K562 (cell line): ENCODE data around the gene RECQL5. TPM values are rescaled to one million over a fixed set of nuclear protein-coding genes. Genes with fewer than 3 reads are reported as not detected.

Experiments
- ATAC-seq: fragments of 200-7000 bp; cut with Tn5 transposase; 3 replicates; pipeline ENCODE4 v1.9.1; 2020; ENCODE audit warnings: moderate library complexity
- BruUV-seq: library from RNA; stranded (reverse); fragments of 400-500 nt; replicated peaks from 2 replicates; lab custom pipeline; 2021; lab: Mats Ljungman, UMichigan
- CTCF ChIA-PET: fragments of 300-600 bp; formaldehyde crosslinking; extraction: SDS; loops from one replicate; lab custom pipeline; 2021; ENCODE audit warnings: low intra/inter-chr PET ratio; lab: Yijun Ruan, JAX
- POLR2A ChIA-PET: fragments of 300-600, 350-650 bp; sonication (Branson Sonifier 250); formaldehyde crosslinking; extraction: SDS; loops from one replicate; lab custom pipeline; 2021; ENCODE audit warnings: antibody characterized with exemption, inconsistent platforms; lab: Yijun Ruan, JAX
- DNase-seq, 4 experiments: peaks; one replicate each; pipeline versions ENCODE4 v3.0.0 to v3.0.0-alpha.2; 2011 to 2018; ENCODE audit warnings: low spot score in 3 of 4, mixed read lengths in 3 of 4; ENCODE audit errors: extremely low read depth in 1 of 4
- FAIRE-seq: peaks from 2 replicates; lab custom pipeline; 2011; peaks lifted over from hg19 to GRCh38; lab: Jason Lieb, UNC
- H2AFZ ChIP-seq: 2 replicates; pipeline ENCODE4 v1.6.0; 2011; ENCODE audit warnings: low read depth, low read length, control low read depth, inconsistent platforms
- H3K27ac ChIP-seq: fragments of 200-600 bp; 3 replicates; pipeline ENCODE4 v1.8.0; 2011; ENCODE audit warnings: low read depth, mild to moderate bottlenecking, control low read depth, inconsistent platforms, low read length, moderate library complexity, mixed read lengths; ENCODE audit errors: extremely low read depth
- H3K27me3 ChIP-seq, 2 experiments: fragments of 300-600 bp in 1 of 2; 2 replicates in 1 of 2; 3 replicates in 1 of 2; pipeline versions ENCODE4 v1.6.0 to v1.8.0; 2011; ENCODE audit warnings: inconsistent platforms in 2 of 2, low read length in 2 of 2, mild to moderate bottlenecking in 1 of 2, mixed read lengths in 1 of 2, moderate library complexity in 1 of 2; ENCODE audit not compliant: control insufficient read depth in 2 of 2, insufficient read depth in 2 of 2
- H3K36me3 ChIP-seq: fragments of 300-600 bp; 3 replicates; pipeline ENCODE4 v1.8.0; 2011; ENCODE audit warnings: mild to moderate bottlenecking, low read length, inconsistent platforms; ENCODE audit not compliant: control insufficient read depth, insufficient read depth
- H3K4me1 ChIP-seq, 2 experiments: fragments of 200-600 bp in 1 of 2; replicated peaks in 1 of 2; 2 replicates in 1 of 2; 3 replicates in 1 of 2; pipeline versions ENCODE4 v1.5.1 to v1.8.0; 2011; ENCODE audit warnings: inconsistent platforms in 2 of 2, low read length in 2 of 2, mild to moderate bottlenecking in 1 of 2, mixed read lengths in 1 of 2, moderate library complexity in 1 of 2; ENCODE audit not compliant: control insufficient read depth in 2 of 2, insufficient read depth in 2 of 2
- H3K4me2 ChIP-seq: 2 replicates; pipeline ENCODE4 v1.6.1; 2011; ENCODE audit warnings: low read length, control low read depth, inconsistent platforms, mixed read lengths; ENCODE audit not compliant: insufficient read depth
- H3K4me3 ChIP-seq: fragments of 200-600 bp; sonication (generic), shearing (Covaris generic); 2 replicates; pipeline ENCODE4 v1.5.1; 2016; ENCODE audit warnings: control low read depth, inconsistent platforms
- H3K79me2 ChIP-seq: fragments of 200-600 bp; 3 replicates; pipeline ENCODE4 v1.8.0; 2011; ENCODE audit warnings: low read length, inconsistent platforms; ENCODE audit not compliant: control insufficient read depth, insufficient read depth
- H3K9ac ChIP-seq, 2 experiments: 2 replicates each; pipeline versions ENCODE4 v1.6.0 to v1.6.1; 2011; ENCODE audit warnings: low read depth in 2 of 2, low read length in 2 of 2, control low read depth in 1 of 2, inconsistent platforms in 1 of 2, mild to moderate bottlenecking in 1 of 2, mixed read lengths in 1 of 2; ENCODE audit not compliant: insufficient read depth in 1 of 2
- H3K9me1 ChIP-seq: one replicate; pipeline ENCODE4 v1.6.0; 2011; ENCODE audit warnings: inconsistent platforms, mild to moderate bottlenecking, low read length, moderate library complexity; ENCODE audit not compliant: control insufficient read depth, insufficient read depth
- H3K9me3 ChIP-seq: replicated peaks from 2 replicates; pipeline ENCODE4 v1.5.1; 2011; ENCODE audit warnings: low read depth, low read length, inconsistent platforms; ENCODE audit not compliant: control insufficient read depth, insufficient read depth
- H4K20me1 ChIP-seq: replicated peaks from 2 replicates; pipeline ENCODE4 v1.6.1; 2011; ENCODE audit warnings: low read length, inconsistent platforms, mixed read lengths; ENCODE audit not compliant: control insufficient read depth, insufficient read depth
- ARID3A ChIP-seq: IDR thresholded peaks from 2 replicates; pipeline ENCODE4 v1.6.1; 2012; ENCODE audit warnings: low read depth, low read length, improper control_type of control experiment, borderline replicate concordance
- BCL6 ChIP-seq: fragments of 250-450 bp; sonication (Bioruptor Pico); IDR thresholded peaks from 2 replicates; pipeline ENCODE4 v1.4.0; 2020
- E2F4 ChIP-seq: sonication (generic); formaldehyde crosslinking; IDR thresholded peaks from 2 replicates; pipeline ENCODE4 v1.8.0; 2022; ENCODE audit warnings: mild to moderate bottlenecking, low read depth, missing genetic modification reagents
- ESRRB ChIP-seq: fragments of 250-450 bp; sonication (Bioruptor Pico); IDR thresholded peaks from 2 replicates; pipeline ENCODE4 v1.5.0; 2020; ENCODE audit warnings: mild to moderate bottlenecking, moderate library complexity, borderline replicate concordance
- GMEB1 ChIP-seq: fragments of 250-450 bp; sonication (Bioruptor Pico); IDR thresholded peaks from 2 replicates; pipeline ENCODE4 v1.4.0; 2020; ENCODE audit warnings: mild to moderate bottlenecking
- HDAC6 ChIP-seq: IDR thresholded peaks from 2 replicates; pipeline ENCODE4 v1.6.1; 2012; ENCODE audit warnings: low read depth, mild to moderate bottlenecking, control low read depth, inconsistent platforms, low read length, moderate library complexity
- HDAC8 ChIP-seq: fragments of 450-650 bp; IDR thresholded peaks from 2 replicates; pipeline ENCODE4 v1.6.1; 2016; ENCODE audit warnings: mild to moderate bottlenecking, missing genetic modification characterization, moderate library complexity, missing compliant biosample characterization
- HES1 ChIP-seq: fragments of 450-650 bp; IDR thresholded peaks from 2 replicates; pipeline ENCODE4 v1.6.1; 2016; ENCODE audit warnings: low read depth, mild to moderate bottlenecking, moderate library complexity
- MAZ ChIP-seq, 2 experiments: fragments of 450-650 bp in 1 of 2; sonication (generic) in 1 of 2; formaldehyde crosslinking; IDR thresholded peaks in 1 of 2; conservative IDR thresholded peaks in 1 of 2; 2 replicates each; pipeline versions ENCODE4 v1.4.0 to v1.5.0; 2020; ENCODE audit warnings: mild to moderate bottlenecking in 1 of 2, missing genetic modification reagents in 1 of 2
- NFXL1 ChIP-seq: fragments of 450-650 bp; formaldehyde crosslinking; IDR thresholded peaks from 2 replicates; pipeline ENCODE4 v1.4.0; 2021; ENCODE audit warnings: mild to moderate bottlenecking
- SNAPC5 ChIP-seq: fragments of 250-450 bp; sonication (Bioruptor Pico); IDR thresholded peaks from 2 replicates; pipeline ENCODE4 v1.8.0; 2021; ENCODE audit warnings: moderate library complexity, mild to moderate bottlenecking, inconsistent platforms
- TRIM24 ChIP-seq, 2 experiments: fragments of 450-650 bp; IDR thresholded peaks; 2 replicates each; pipeline ENCODE4 v1.6.1; 2016
- ZNF354B ChIP-seq: fragments of 250-450 bp; sonication (Bioruptor Pico); IDR thresholded peaks from 2 replicates; pipeline ENCODE4 v1.4.0; 2020
- WGBS: fragments of 100-300 bp; shearing (Covaris generic); methylation state at CpG from one replicate; pipeline ENCODE4 v1.1.6; 2016; ENCODE audit warnings: low coverage, mixed read lengths; ENCODE audit not compliant: insufficient coverage; ENCODE audit errors: missing lambda C conversion rate; 5-methylcytosine and 5-hydroxymethylcytosine counted together
- in situ Hi-C: fragments of 300-500 bp; cut with MboI; formaldehyde crosslinking; loops from 4 replicates; pipeline ENCODE4 v1.15.0; 2018; ENCODE audit warnings: inconsistent platforms, mixed read lengths
- intact Hi-C: fragments of 100-400 bp; cut with micrococcal nuclease; formaldehyde crosslinking; loops from 2 replicates; pipeline ENCODE4 v1.14.2; 2022
- polyA plus RNA-seq, 8 experiments: library from polyadenylated mRNA; depleted of rRNA in 4 of 8; stranded (reverse) in 5 of 8; unstranded in 3 of 8; fragments of >200 nt; fragmentation: Nextera tagmentation in 2 of 8; fragmentation: Illumina TruSeq in 1 of 8; extraction: Ambion mirVana in 2 of 8; extraction: Trizol in 1 of 8; gene quantifications; 2 replicates each; pipeline versions ENCODE4 v1.2.1 to v1.2.3, GENCODE V29; 2011 to 2014; ENCODE audit warnings: inconsistent platforms in 1 of 8, missing spikeins in 1 of 8
- total RNA-seq, 7 experiments: library from RNA; depleted of rRNA in 6 of 7; stranded (reverse); fragments of >200 nt in 6 of 7; fragmentation: Illumina TruSeq in 2 of 7; extraction: Trizol in 2 of 7; gene quantifications; 2 replicates each; pipeline versions ENCODE4 v1.2.1 to v1.2.3, GENCODE V29; 2011 to 2021; ENCODE audit warnings: low replicate concordance in 1 of 7

Gene RECQL5
- total and polyA plus RNA-seq, 9 of the 15 experiments (the other 6 are each of a cell fraction or from before 2014, with no cell fraction given): 4.1 to 34.8 (median 16.4) TPM

- intact Hi-C loops: no loop called here
- ATAC-seq: no peak
- Histone ChIP-seq H3K79me2 (no peaks in the 10 kb centered on the region), H4K20me1 (0 out of 2 replicates have a peak, but pooled peaks cover 13% of the 10 kb centered on the region), H2AFZ (no peak overlapping the region), H3K4me2 (no peak overlapping the region), H3K27ac (no peak overlapping the region), H3K9me3 (no peaks in the 10 kb centered on the region), H3K4me3 (no peak overlapping the region), H3K9ac (no peak overlapping the region), H3K4me1 (peaks cover 13 to 52% of the 10 kb centered on the region in 2 experiments)
- POLR2A ChIA-PET: interaction anchor here (1.4 to 1.9 kb wide), 2 partner anchors 9 to 13 kb away, joined by 3 to 8 read pairs; no protein-coding TSS in a partner anchor
- no TSS peak for BruUV-seq
- in situ Hi-C loops: no loop called here
- CTCF ChIA-PET: no interaction called here
- no peak for TF ChIP-seq ARID3A
- TF ChIP-seq HDAC8 (tag): no peak
- TF ChIP-seq GMEB1 (CRISPR knock-in tag): no peak
- no peak for TF ChIP-seq ZNF354B (CRISPR knock-in tag)
- no peak for TF ChIP-seq ESRRB
- TF ChIP-seq E2F4 (CRISPR knock-in tag): no peak
- no peak for TF ChIP-seq BCL6 (CRISPR knock-in tag)
- no peak for TF ChIP-seq SNAPC5
- TF ChIP-seq MAZ (CRISPR knock-in tag; conservative IDR thresholded peaks at IDR 0.05 in 1 of 2, IDR thresholded peaks at IDR 0.05 in 1 of 2): no peak
- TF ChIP-seq NFXL1 (CRISPR knock-in tag): no peak
- TF ChIP-seq HDAC6: no peak
- TF ChIP-seq HES1: no peak
- TF ChIP-seq TRIM24 (IDR thresholded peaks at IDR 0.05): no peak
- TF ChIP-seq, all 486 proteins: peak for 0
- Histone ChIP-seq H3K9me1 (no peaks in the 10 kb centered on the region), H3K36me3 (no peaks in the 10 kb centered on the region; the same call in 1 of the 3 replicates), H3K27me3 (no peaks in the 10 kb centered on the region)
- FAIRE-seq: no peak
- no peak for DNase-seq
- WGBS: 71% methylated on average over 19 of the region's 19 CpGs
Observed at GRCh38 chr17:75636381-75637142, 30.4 kb downstream of the RECQL5 start.
